HCT116 (cell line): ENCODE results near the gene EPHA6. TPM values are rescaled to one million over a fixed set of nuclear protein-coding genes. Genes with fewer than 3 reads are reported as not detected.

Experiments
- ATAC-seq: fragments of 200-7000 bp; cut with Tn5 transposase; 2 replicates; pipeline ENCODE4 v1.9.1; 2020; ENCODE audit warnings: mild to moderate bottlenecking, moderate library complexity
- BruUV-seq: library from RNA; stranded (reverse); fragments of 400-500 nt; replicated peaks from 2 replicates; lab custom pipeline; 2021; lab: Mats Ljungman, UMichigan
- CTCF ChIA-PET: fragments of 300-600 bp; sonication (Branson Sonifier 250); formaldehyde crosslinking; loops from one replicate; lab custom pipeline; 2021; ENCODE audit warnings: antibody characterized with exemption; lab: Charles Lee
- POLR2A ChIA-PET: fragments of 300-600, 350-600 bp; sonication (Branson Sonifier 250); formaldehyde crosslinking; loops from one replicate; lab custom pipeline; 2021; ENCODE audit warnings: antibody characterized with exemption; lab: Charles Lee
- RAD21 ChIA-PET, 2 experiments: fragments of 300-600 bp; sonication (Branson Sonifier 250); formaldehyde crosslinking; loops; one replicate each; lab custom pipeline; 2023; ENCODE audit warnings: low total read pairs in 2 of 2; ENCODE audit not compliant: uncharacterized antibody in 2 of 2, unreplicated experiment in 2 of 2, low non-redundant PET in 1 of 2; lab: Charles Lee
- DNase-seq: peaks from one replicate; pipeline ENCODE4 v3.0.0-alpha.2; 2010; ENCODE audit warnings: low read depth, low spot score
- H2AFZ ChIP-seq: fragments of 200-600 bp; shearing (Covaris generic), sonication (generic); 2 replicates; pipeline ENCODE4 v1.6.1; 2017; ENCODE audit warnings: low read depth, mixed run types, mixed read lengths, antibody characterized with exemption, low read length; ENCODE audit not compliant: poor library complexity, severe bottlenecking
- H3K27ac ChIP-seq: 2 replicates; pipeline ENCODE4 v1.5.1; 2012; ENCODE audit warnings: low read depth, low read length
- H3K27me3 ChIP-seq: fragments of 200-600 bp; sonication (generic); 2 replicates; pipeline ENCODE4 v1.6.1; 2016; ENCODE audit warnings: mixed run types, low read length, mixed read lengths; ENCODE audit not compliant: insufficient read depth
- H3K36me3 ChIP-seq, 2 experiments: fragments of 200-500 bp in 1 of 2; fragments of 200-600 bp in 1 of 2; sonication (Bioruptor generic) in 1 of 2; sonication (generic) in 1 of 2; 2 replicates each; pipeline versions ENCODE4 v1.5.1 to v1.6.1; 2014 to 2016; ENCODE audit warnings: low read length in 2 of 2, inconsistent platforms in 1 of 2, mixed read lengths in 1 of 2, mixed run types in 1 of 2; ENCODE audit not compliant: insufficient read depth in 2 of 2, control insufficient read depth in 1 of 2
- H3K4me1 ChIP-seq, 2 experiments: fragments of 200-600 bp in 1 of 2; sonication (generic) in 1 of 2; 2 replicates each; pipeline versions ENCODE4 v1.5.1 to v1.6.1; 2012 to 2017; ENCODE audit warnings: low read length in 2 of 2, inconsistent platforms in 1 of 2, mild to moderate bottlenecking in 1 of 2, mixed read lengths in 1 of 2, mixed run types in 1 of 2, moderate library complexity in 1 of 2; ENCODE audit not compliant: insufficient read depth in 2 of 2, control insufficient read depth in 1 of 2
- H3K4me2 ChIP-seq: fragments of 200-600 bp; sonication (generic); 2 replicates; pipeline ENCODE4 v1.6.1; 2017; ENCODE audit warnings: mixed run types, low read length, mixed read lengths
- H3K4me3 ChIP-seq, 2 experiments: fragments of 200-600 bp in 1 of 2; sonication (generic) in 1 of 2; replicated peaks in 1 of 2; 2 replicates each; pipeline ENCODE4 v1.5.1; 2011 to 2016; ENCODE audit warnings: low read length in 2 of 2, control low read depth in 1 of 2, low read depth in 1 of 2, mild to moderate bottlenecking in 1 of 2, mixed read lengths in 1 of 2, mixed run types in 1 of 2
- H3K79me2 ChIP-seq: fragments of 200-600 bp; sonication (generic); 2 replicates; pipeline ENCODE4 v1.6.1; 2017; ENCODE audit warnings: mild to moderate bottlenecking, mixed run types, low read length, moderate library complexity, mixed read lengths; ENCODE audit not compliant: insufficient read depth
- H3K9ac ChIP-seq: fragments of 200-600 bp; sonication (generic); 2 replicates; pipeline ENCODE4 v1.6.1; 2016; ENCODE audit warnings: low read length, mixed read lengths
- H3K9me2 ChIP-seq: fragments of 200-600 bp; sonication (generic), shearing (Covaris generic); 2 replicates; pipeline ENCODE4 v1.6.1; 2017; ENCODE audit warnings: mixed run types, mild to moderate bottlenecking, moderate library complexity; ENCODE audit not compliant: insufficient read depth
- H3K9me3 ChIP-seq, 2 experiments: fragments of 200-500 bp in 1 of 2; fragments of 200-600 bp in 1 of 2; sonication (Bioruptor generic) in 1 of 2; sonication (generic) in 1 of 2; 2 replicates each; pipeline ENCODE4 v1.6.1; 2014 to 2017; ENCODE audit warnings: low read length in 2 of 2, mixed read lengths in 2 of 2, inconsistent platforms in 1 of 2, low read depth in 1 of 2, mild to moderate bottlenecking in 1 of 2, mixed run types in 1 of 2, moderate library complexity in 1 of 2; ENCODE audit not compliant: control insufficient read depth in 1 of 2, insufficient read depth in 1 of 2
- H4K20me1 ChIP-seq: fragments of 200-600 bp; sonication (generic), shearing (Covaris generic); 2 replicates; pipeline ENCODE4 v1.6.1; 2017; ENCODE audit warnings: mixed run types, mild to moderate bottlenecking, moderate library complexity; ENCODE audit not compliant: insufficient read depth
- ATF3 ChIP-seq: IDR thresholded peaks from 2 replicates; pipeline ENCODE4 v1.6.1; 2012
- CBX3 ChIP-seq: IDR thresholded peaks from 2 replicates; pipeline ENCODE4 v1.6.1; 2012; ENCODE audit warnings: low read depth
- CEBPB ChIP-seq: IDR thresholded peaks from 2 replicates; pipeline ENCODE4 v1.6.1; 2012; ENCODE audit warnings: low read depth
- CTCF ChIP-seq, 3 experiments: fragments of 200-600 bp in 1 of 3; sonication (generic) in 1 of 3; IDR thresholded peaks in 2 of 3; conservative IDR thresholded peaks in 1 of 3; 2 replicates each; pipeline ENCODE4 v1.5.1; 2012 to 2017; ENCODE audit warnings: low read depth in 2 of 3, low read length in 2 of 3, antibody characterized with exemption in 1 of 3, borderline replicate concordance in 1 of 3, control low read depth in 1 of 3, mild to moderate bottlenecking in 1 of 3, mixed read lengths in 1 of 3, mixed run types in 1 of 3, moderate library complexity in 1 of 3; ENCODE audit not compliant: insufficient read depth in 1 of 3
- EZH2 ChIP-seq: fragments of 200-600 bp; sonication (generic); IDR thresholded peaks from 2 replicates; pipeline ENCODE4 v1.6.1; 2017; ENCODE audit warnings: antibody characterized with exemption, mixed run types
- EZH2phosphoT487 ChIP-seq: fragments of 200-600 bp; IDR thresholded peaks from 2 replicates; pipeline ENCODE4 v1.6.1; 2018; ENCODE audit warnings: antibody characterized with exemption, borderline replicate concordance
- JUND ChIP-seq: IDR thresholded peaks from 2 replicates; pipeline ENCODE4 v1.6.1; 2012
- MAX ChIP-seq: IDR thresholded peaks from 2 replicates; pipeline ENCODE4 v1.6.1; 2012
- POLR2A ChIP-seq: IDR thresholded peaks from 2 replicates; pipeline ENCODE4 v1.7.0; 2011; ENCODE audit warnings: borderline replicate concordance; ENCODE audit not compliant: insufficient read depth, insufficient read length; ENCODE audit errors: extremely low read depth
- REST ChIP-seq: IDR thresholded peaks from 2 replicates; pipeline ENCODE4 v1.6.1; 2012; ENCODE audit warnings: low read depth
- SP1 ChIP-seq: IDR thresholded peaks from 2 replicates; pipeline ENCODE4 v1.6.1; 2012; ENCODE audit warnings: low read depth
- ZBTB33 ChIP-seq: IDR thresholded peaks from 2 replicates; pipeline ENCODE4 v1.6.1; 2011; ENCODE audit warnings: mild to moderate bottlenecking, low read length, moderate library complexity; ENCODE audit not compliant: insufficient replicate concordance; ENCODE audit errors: extremely low read depth
- ZFX ChIP-seq: fragments of 450-650 bp; IDR thresholded peaks from 2 replicates; pipeline ENCODE4 v1.6.1; 2017
- ZNF274 ChIP-seq: fragments of 200-500 bp; sonication (Bioruptor generic); IDR thresholded peaks from 2 replicates; pipeline ENCODE4 v1.6.1; 2014; ENCODE audit warnings: mild to moderate bottlenecking, low read depth, low read length, inconsistent platforms
- intact Hi-C: fragments of 100-400 bp; cut with micrococcal nuclease; formaldehyde crosslinking; loops from 2 replicates; pipeline ENCODE4 v1.10.0; 2022
- total RNA-seq: library from RNA; stranded (reverse); gene quantifications from one replicate; pipeline ENCODE4 v1.2.1, GENCODE V29; 2021; ENCODE audit not compliant: unreplicated experiment

Gene EPHA6
- total RNA-seq, 1 experiment from 2014 or later = not detected

- Histone ChIP-seq H3K9me2 (no peaks in the 10 kb centered on the region), H3K27ac (no peak overlapping the region), H3K9ac (no peak overlapping the region), H2AFZ (no peak overlapping the region), H3K4me2 (no peak overlapping the region), H4K20me1 (no peaks in the 10 kb centered on the region), H3K79me2 (no peaks in the 10 kb centered on the region), H3K36me3 (no peaks in the 10 kb centered on the region), H3K9me3 (peaks cover 10 to 20% of the 10 kb centered on the region in 2 experiments; a peak in 2 of 4 replicates), H3K4me1 (no peaks in the 10 kb centered on the region), H3K27me3 (no peaks in the 10 kb centered on the region), H3K4me3 (no peak overlapping the region)
- intact Hi-C loops = no loop called here
- no TSS peak for BruUV-seq
- RAD21 ChIA-PET = no interaction called here
- TF ChIP-seq ZFX (no peak), SP1 (no peak), POLR2A (no peak), CTCF (IDR thresholded peaks at IDR 0.05 in 2 of 3, conservative IDR thresholded peaks at IDR 0.05 in 1 of 3; ENCODE audit: borderline replicate concordance in 1 of 3, insufficient read depth in 1 of 3, low read depth in 2 of 3, low read length in 2 of 3) (no peak), JUND (no peak), MAX (no peak), REST (no peak), EZH2phosphoT487 (no peak), CBX3 (no peak), ATF3 (no peak), ZNF274 (no peak), ZBTB33 (no peak), CEBPB (no peak), EZH2 (no peak)
- DNase-seq (no peak), ATAC-seq (no peak)
- POLR2A ChIA-PET = no interaction called here
- CTCF ChIA-PET = no interaction called here
Measured at GRCh38 chr3:97108136-97108535, 293.7 kb downstream of the EPHA6 start.
